K562 (cell line): ENCODE measurements around the gene GREB1. TPM values are rescaled to one million over a fixed set of nuclear protein-coding genes. Genes with fewer than 3 reads are reported as not detected.

Experiments
- ATAC-seq: fragments of 200-7000 bp; cut with Tn5 transposase; 3 replicates; pipeline ENCODE4 v1.9.1; 2020; ENCODE audit warnings: moderate library complexity
- BruUV-seq: library from RNA; stranded (reverse); fragments of 400-500 nt; replicated peaks from 2 replicates; lab custom pipeline; 2021; lab: Mats Ljungman, UMichigan
- CTCF ChIA-PET: fragments of 300-600 bp; formaldehyde crosslinking; extraction: SDS; loops from one replicate; lab custom pipeline; 2021; ENCODE audit warnings: low intra/inter-chr PET ratio; lab: Yijun Ruan, JAX
- POLR2A ChIA-PET: fragments of 300-600, 350-650 bp; sonication (Branson Sonifier 250); formaldehyde crosslinking; extraction: SDS; loops from one replicate; lab custom pipeline; 2021; ENCODE audit warnings: antibody characterized with exemption, inconsistent platforms; lab: Yijun Ruan, JAX
- DNase-seq, 4 experiments: peaks; one replicate each; pipeline versions ENCODE4 v3.0.0 to v3.0.0-alpha.2; 2011 to 2018; ENCODE audit warnings: low spot score in 3 of 4, mixed read lengths in 3 of 4; ENCODE audit errors: extremely low read depth in 1 of 4
- FAIRE-seq: peaks from 2 replicates; lab custom pipeline; 2011; peaks lifted over from hg19 to GRCh38; lab: Jason Lieb, UNC
- H2AFZ ChIP-seq: 2 replicates; pipeline ENCODE4 v1.6.0; 2011; ENCODE audit warnings: low read depth, low read length, control low read depth, inconsistent platforms
- H3K27ac ChIP-seq: fragments of 200-600 bp; 3 replicates; pipeline ENCODE4 v1.8.0; 2011; ENCODE audit warnings: low read depth, mild to moderate bottlenecking, control low read depth, inconsistent platforms, low read length, moderate library complexity, mixed read lengths; ENCODE audit errors: extremely low read depth
- H3K27me3 ChIP-seq, 2 experiments: fragments of 300-600 bp in 1 of 2; 2 replicates in 1 of 2; 3 replicates in 1 of 2; pipeline versions ENCODE4 v1.6.0 to v1.8.0; 2011; ENCODE audit warnings: inconsistent platforms in 2 of 2, low read length in 2 of 2, mild to moderate bottlenecking in 1 of 2, mixed read lengths in 1 of 2, moderate library complexity in 1 of 2; ENCODE audit not compliant: control insufficient read depth in 2 of 2, insufficient read depth in 2 of 2
- H3K36me3 ChIP-seq: fragments of 300-600 bp; 3 replicates; pipeline ENCODE4 v1.8.0; 2011; ENCODE audit warnings: mild to moderate bottlenecking, low read length, inconsistent platforms; ENCODE audit not compliant: control insufficient read depth, insufficient read depth
- H3K4me1 ChIP-seq, 2 experiments: fragments of 200-600 bp in 1 of 2; replicated peaks in 1 of 2; 2 replicates in 1 of 2; 3 replicates in 1 of 2; pipeline versions ENCODE4 v1.5.1 to v1.8.0; 2011; ENCODE audit warnings: inconsistent platforms in 2 of 2, low read length in 2 of 2, mild to moderate bottlenecking in 1 of 2, mixed read lengths in 1 of 2, moderate library complexity in 1 of 2; ENCODE audit not compliant: control insufficient read depth in 2 of 2, insufficient read depth in 2 of 2
- H3K4me2 ChIP-seq: 2 replicates; pipeline ENCODE4 v1.6.1; 2011; ENCODE audit warnings: low read length, control low read depth, inconsistent platforms, mixed read lengths; ENCODE audit not compliant: insufficient read depth
- H3K4me3 ChIP-seq: fragments of 200-600 bp; sonication (generic), shearing (Covaris generic); 2 replicates; pipeline ENCODE4 v1.5.1; 2016; ENCODE audit warnings: control low read depth, inconsistent platforms
- H3K79me2 ChIP-seq: fragments of 200-600 bp; 3 replicates; pipeline ENCODE4 v1.8.0; 2011; ENCODE audit warnings: low read length, inconsistent platforms; ENCODE audit not compliant: control insufficient read depth, insufficient read depth
- H3K9ac ChIP-seq, 2 experiments: 2 replicates each; pipeline versions ENCODE4 v1.6.0 to v1.6.1; 2011; ENCODE audit warnings: low read depth in 2 of 2, low read length in 2 of 2, control low read depth in 1 of 2, inconsistent platforms in 1 of 2, mild to moderate bottlenecking in 1 of 2, mixed read lengths in 1 of 2; ENCODE audit not compliant: insufficient read depth in 1 of 2
- H3K9me1 ChIP-seq: one replicate; pipeline ENCODE4 v1.6.0; 2011; ENCODE audit warnings: inconsistent platforms, mild to moderate bottlenecking, low read length, moderate library complexity; ENCODE audit not compliant: control insufficient read depth, insufficient read depth
- H3K9me3 ChIP-seq: replicated peaks from 2 replicates; pipeline ENCODE4 v1.5.1; 2011; ENCODE audit warnings: low read depth, low read length, inconsistent platforms; ENCODE audit not compliant: control insufficient read depth, insufficient read depth
- H4K20me1 ChIP-seq: replicated peaks from 2 replicates; pipeline ENCODE4 v1.6.1; 2011; ENCODE audit warnings: low read length, inconsistent platforms, mixed read lengths; ENCODE audit not compliant: control insufficient read depth, insufficient read depth
- FOXA1 ChIP-seq: fragments of 450-650 bp; IDR thresholded peaks from 2 replicates; pipeline ENCODE4 v1.6.1; 2016; ENCODE audit warnings: mild to moderate bottlenecking, borderline replicate concordance
- HDAC3 ChIP-seq: fragments of 450-650 bp; IDR thresholded peaks from 2 replicates; pipeline ENCODE4 v1.6.1; 2018; ENCODE audit warnings: borderline replicate concordance, mild to moderate bottlenecking, moderate library complexity; ENCODE audit not compliant: partially characterized antibody
- ILK ChIP-seq: fragments of 450-650 bp; IDR thresholded peaks from 2 replicates; pipeline ENCODE4 v1.6.1; 2016; ENCODE audit warnings: missing genetic modification characterization, low read depth, mild to moderate bottlenecking, missing compliant biosample characterization, moderate library complexity, borderline replicate concordance
- RAD21 ChIP-seq, 2 experiments: fragments of 250-450 bp in 1 of 2; fragments of 450-650 bp in 1 of 2; sonication (Bioruptor Pico) in 1 of 2; formaldehyde crosslinking in 1 of 2; IDR thresholded peaks in 1 of 2; conservative IDR thresholded peaks in 1 of 2; 2 replicates each; pipeline versions ENCODE4 v1.4.0 to v1.8.0; 2020 to 2022; ENCODE audit warnings: mild to moderate bottlenecking in 2 of 2, moderate library complexity in 1 of 2
- SAFB ChIP-seq: fragments of 200-400 bp; formaldehyde crosslinking; IDR thresholded peaks from 2 replicates; pipeline ENCODE4 v1.6.1; 2017; ENCODE audit warnings: low read depth, low read length, borderline replicate concordance
- STAT5B ChIP-seq: fragments of 250-450 bp; sonication (Bioruptor Pico); IDR thresholded peaks from 2 replicates; pipeline ENCODE4 v1.8.0; 2021; ENCODE audit warnings: mild to moderate bottlenecking, inconsistent platforms
- TOE1 ChIP-seq, 2 experiments: fragments of 450-650 bp in 1 of 2; sonication (generic) in 1 of 2; formaldehyde crosslinking in 1 of 2; IDR thresholded peaks; 2 replicates each; pipeline versions ENCODE4 v1.7.1 to v1.8.0; 2016 to 2022; ENCODE audit warnings: borderline replicate concordance in 2 of 2, mild to moderate bottlenecking in 2 of 2, antibody characterized with exemption in 1 of 2, inconsistent platforms in 1 of 2, low read depth in 1 of 2, missing genetic modification reagents in 1 of 2, moderate library complexity in 1 of 2
- ZKSCAN3 ChIP-seq: fragments of 250-450 bp; sonication (Bioruptor Pico); IDR thresholded peaks from 2 replicates; pipeline ENCODE4 v1.4.0; 2020
- ZNF23 ChIP-seq: fragments of 250-450 bp; sonication (Bioruptor Pico); IDR thresholded peaks from 2 replicates; pipeline ENCODE4 v1.4.0; 2020; ENCODE audit warnings: mild to moderate bottlenecking
- WGBS: fragments of 100-300 bp; shearing (Covaris generic); methylation state at CpG from one replicate; pipeline ENCODE4 v1.1.6; 2016; ENCODE audit warnings: low coverage, mixed read lengths; ENCODE audit not compliant: insufficient coverage; ENCODE audit errors: missing lambda C conversion rate; 5-methylcytosine and 5-hydroxymethylcytosine counted together
- in situ Hi-C: fragments of 300-500 bp; cut with MboI; formaldehyde crosslinking; loops from 4 replicates; pipeline ENCODE4 v1.15.0; 2018; ENCODE audit warnings: inconsistent platforms, mixed read lengths
- intact Hi-C: fragments of 100-400 bp; cut with micrococcal nuclease; formaldehyde crosslinking; loops from 2 replicates; pipeline ENCODE4 v1.14.2; 2022
- polyA plus RNA-seq, 8 experiments: library from polyadenylated mRNA; depleted of rRNA in 4 of 8; stranded (reverse) in 5 of 8; unstranded in 3 of 8; fragments of >200 nt; fragmentation: Nextera tagmentation in 2 of 8; fragmentation: Illumina TruSeq in 1 of 8; extraction: Ambion mirVana in 2 of 8; extraction: Trizol in 1 of 8; gene quantifications; 2 replicates each; pipeline versions ENCODE4 v1.2.1 to v1.2.3, GENCODE V29; 2011 to 2014; ENCODE audit warnings: inconsistent platforms in 1 of 8, missing spikeins in 1 of 8
- total RNA-seq, 7 experiments: library from RNA; depleted of rRNA in 6 of 7; stranded (reverse); fragments of >200 nt in 6 of 7; fragmentation: Illumina TruSeq in 2 of 7; extraction: Trizol in 2 of 7; gene quantifications; 2 replicates each; pipeline versions ENCODE4 v1.2.1 to v1.2.3, GENCODE V29; 2011 to 2021; ENCODE audit warnings: low replicate concordance in 1 of 7
- TF ChIP-seq, protein P1 (sequence below): fragments of 450-650 bp; IDR thresholded peaks from 2 replicates; pipeline ENCODE4 v1.6.1; 2018; ENCODE audit warnings: mild to moderate bottlenecking, low read depth; ENCODE audit not compliant: partially characterized antibody
- TF ChIP-seq, protein P2 (sequence below): sonication (generic); formaldehyde crosslinking; IDR thresholded peaks from 2 replicates; pipeline ENCODE4 v1.8.0; 2022; ENCODE audit warnings: mild to moderate bottlenecking, missing genetic modification reagents
- TF ChIP-seq, protein P3 (sequence below), 3 experiments: IDR thresholded peaks in 2 of 3; conservative IDR thresholded peaks in 1 of 3; 2 replicates each; pipeline ENCODE4 v1.5.1; 2011 to 2012; ENCODE audit warnings: low read length in 3 of 3, mild to moderate bottlenecking in 3 of 3, control low read depth in 2 of 3, improper control_type of control experiment in 1 of 3, inconsistent platforms in 1 of 3, low read depth in 1 of 3, mixed read lengths in 1 of 3, moderate library complexity in 1 of 3; ENCODE audit not compliant: insufficient read depth in 2 of 3

GREB1 gene
- total and polyA plus RNA-seq, 9 of the 15 experiments (the other 6 are each of a cell fraction or from before 2014, with no cell fraction given), result 0.04 to 0.86 (median 0.10) TPM; not detected in 1

- TF ChIP-seq, protein P1, sequence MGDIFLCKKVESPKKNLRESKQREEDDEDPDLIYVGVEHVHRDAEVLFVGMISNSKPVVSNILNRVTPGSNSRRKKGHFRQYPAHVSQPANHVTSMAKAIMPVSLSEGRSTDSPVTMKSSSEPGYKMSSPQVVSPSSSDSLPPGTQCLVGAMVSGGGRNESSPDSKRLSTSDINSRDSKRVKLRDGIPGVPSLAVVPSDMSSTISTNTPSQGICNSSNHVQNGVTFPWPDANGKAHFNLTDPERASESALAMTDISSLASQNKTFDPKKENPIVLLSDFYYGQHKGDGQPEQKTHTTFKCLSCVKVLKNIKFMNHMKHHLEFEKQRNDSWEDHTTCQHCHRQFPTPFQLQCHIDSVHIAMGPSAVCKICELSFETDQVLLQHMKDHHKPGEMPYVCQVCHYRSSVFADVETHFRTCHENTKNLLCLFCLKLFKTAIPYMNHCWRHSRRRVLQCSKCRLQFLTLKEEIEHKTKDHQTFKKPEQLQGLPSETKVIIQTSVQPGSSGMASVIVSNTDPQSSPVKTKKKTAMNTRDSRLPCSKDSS, result no peak
- TF ChIP-seq ILK (tag) (no peak), HDAC3 (no peak)
Observed at GRCh38 chr2:11534071-11534745, 363 bp downstream of the GREB1 start (continued).

DNA sequence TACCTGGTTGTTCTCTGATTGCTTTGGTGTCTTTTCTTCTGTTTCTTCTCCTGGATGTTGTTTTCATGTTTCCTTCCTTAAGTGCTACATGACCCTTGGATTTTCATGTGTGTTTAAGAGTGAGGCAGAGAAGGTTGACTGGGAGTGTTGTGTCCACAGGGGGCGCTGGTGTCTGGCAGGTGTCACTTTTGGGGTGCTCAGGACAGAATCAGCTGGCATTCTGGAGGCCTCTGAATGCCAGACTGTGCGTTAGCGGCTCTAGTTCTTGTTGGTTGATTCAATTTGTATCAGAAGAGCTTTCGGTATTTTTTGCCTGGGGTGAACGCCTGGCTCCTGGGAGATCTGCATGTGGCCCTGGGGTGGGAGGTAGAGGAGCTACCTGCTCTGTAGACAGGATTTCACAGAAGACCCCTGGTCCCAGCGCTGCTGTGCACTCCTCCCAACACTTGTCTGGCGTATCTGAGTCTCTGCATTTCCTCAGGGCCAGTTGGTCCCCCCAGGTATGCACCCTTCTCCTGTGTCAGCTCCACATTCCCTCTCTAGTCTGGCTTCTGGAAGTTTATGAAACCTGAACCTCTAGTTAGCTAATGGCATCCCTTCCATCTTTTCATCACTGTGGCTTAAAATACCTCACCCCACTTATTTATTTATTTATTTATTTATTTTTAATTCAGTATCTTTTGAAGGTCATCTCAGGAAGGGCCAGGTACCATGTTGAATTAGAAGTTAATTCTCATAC lies 1.1 kb downstream of the GREB1 start:
- in situ Hi-C loops, result no loop called here
- DNase-seq (peak in 3 of 4 experiments; percentile 26 to 44 (median 38)), FAIRE-seq (no peak), ATAC-seq (peak; percentile 75)
- peaks cover 31 to 56% of the 10 kb centered on the region in 2 experiments for H3K27me3 ChIP-seq
- no peak overlapping the region for H2AFZ ChIP-seq
- H3K4me3 ChIP-seq, result no peak overlapping the region
- intact Hi-C loops, result loop anchor here (2.0 kb wide), 2 partner anchors 50 to 56 kb away; no protein-coding TSS in a partner anchor
- CTCF ChIA-PET, result interaction anchor here (0.7 kb wide), 1 partner anchor 53 kb away, joined by 4 read pairs; no protein-coding TSS in a partner anchor
- H3K4me2 ChIP-seq, result no peak overlapping the region
- POLR2A ChIA-PET, result interaction anchor here (0.7 kb wide), 2 partner anchors 23 to 29 kb away, joined by 3 read pairs; no protein-coding TSS in a partner anchor
- WGBS, result 1% methylated on average over 7 of the region's 7 CpGs
- no peaks in the 10 kb centered on the region; the same call in 1 of the 2 replicates for H4K20me1 ChIP-seq
- H3K79me2 ChIP-seq, result no peaks in the 10 kb centered on the region
- BruUV-seq, result no TSS peak
- no peaks in the 10 kb centered on the region for H3K36me3 ChIP-seq
- H3K9me1 ChIP-seq, result no peaks in the 10 kb centered on the region
- no peak overlapping the region for H3K27ac ChIP-seq
- no peaks in the 10 kb centered on the region for H3K9me3 ChIP-seq
- H3K4me1 ChIP-seq, result no peaks in the 10 kb centered on the region; a peak in 1 of 5 replicates
- no peak overlapping the region for H3K9ac ChIP-seq
- no peak for TF ChIP-seq ZNF23 (CRISPR knock-in tag)
- no peak for TF ChIP-seq SAFB
- peak; percentile 10 to 39; a peak in 2 of 4 replicates for TF ChIP-seq RAD21 (CRISPR knock-in tag; conservative IDR thresholded peaks at IDR 0.05 in 1 of 2, IDR thresholded peaks at IDR 0.05 in 1 of 2)
- TF ChIP-seq, protein P2, sequence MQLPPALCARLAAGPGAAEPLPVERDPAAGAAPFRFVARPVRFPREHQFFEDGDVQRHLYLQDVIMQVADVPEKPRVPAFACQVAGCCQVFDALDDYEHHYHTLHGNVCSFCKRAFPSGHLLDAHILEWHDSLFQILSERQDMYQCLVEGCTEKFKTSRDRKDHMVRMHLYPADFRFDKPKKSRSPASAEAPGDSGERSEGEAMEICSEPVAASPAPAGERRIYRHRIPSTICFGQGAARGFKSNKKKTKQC (CRISPR knock-in tag), result no peak
- TF ChIP-seq, protein P3, sequence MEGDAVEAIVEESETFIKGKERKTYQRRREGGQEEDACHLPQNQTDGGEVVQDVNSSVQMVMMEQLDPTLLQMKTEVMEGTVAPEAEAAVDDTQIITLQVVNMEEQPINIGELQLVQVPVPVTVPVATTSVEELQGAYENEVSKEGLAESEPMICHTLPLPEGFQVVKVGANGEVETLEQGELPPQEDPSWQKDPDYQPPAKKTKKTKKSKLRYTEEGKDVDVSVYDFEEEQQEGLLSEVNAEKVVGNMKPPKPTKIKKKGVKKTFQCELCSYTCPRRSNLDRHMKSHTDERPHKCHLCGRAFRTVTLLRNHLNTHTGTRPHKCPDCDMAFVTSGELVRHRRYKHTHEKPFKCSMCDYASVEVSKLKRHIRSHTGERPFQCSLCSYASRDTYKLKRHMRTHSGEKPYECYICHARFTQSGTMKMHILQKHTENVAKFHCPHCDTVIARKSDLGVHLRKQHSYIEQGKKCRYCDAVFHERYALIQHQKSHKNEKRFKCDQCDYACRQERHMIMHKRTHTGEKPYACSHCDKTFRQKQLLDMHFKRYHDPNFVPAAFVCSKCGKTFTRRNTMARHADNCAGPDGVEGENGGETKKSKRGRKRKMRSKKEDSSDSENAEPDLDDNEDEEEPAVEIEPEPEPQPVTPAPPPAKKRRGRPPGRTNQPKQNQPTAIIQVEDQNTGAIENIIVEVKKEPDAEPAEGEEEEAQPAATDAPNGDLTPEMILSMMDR (IDR thresholded peaks at IDR 0.05 in 2 of 3, conservative IDR thresholded peaks at IDR 0.05 in 1 of 3; ENCODE audit: insufficient read depth in 2 of 3, low read depth in 1 of 3, low read length in 3 of 3), result peak; percentile 47 to 71 (median 49); a peak in 5 of 6 replicates
- no peak for TF ChIP-seq ZKSCAN3 (CRISPR knock-in tag)
- no peak for TF ChIP-seq TOE1 (IDR thresholded peaks at IDR 0.05; ENCODE audit: borderline replicate concordance)
- TF ChIP-seq TOE1 (CRISPR knock-in tag; IDR thresholded peaks at IDR 0.05; ENCODE audit: borderline replicate concordance, low read depth), result no peak
- no peak for TF ChIP-seq FOXA1
- TF ChIP-seq STAT5B (CRISPR knock-in tag), result no peak
